Measurements from ENCODE around the gene NRDC.

NRDC gene

DNA sequence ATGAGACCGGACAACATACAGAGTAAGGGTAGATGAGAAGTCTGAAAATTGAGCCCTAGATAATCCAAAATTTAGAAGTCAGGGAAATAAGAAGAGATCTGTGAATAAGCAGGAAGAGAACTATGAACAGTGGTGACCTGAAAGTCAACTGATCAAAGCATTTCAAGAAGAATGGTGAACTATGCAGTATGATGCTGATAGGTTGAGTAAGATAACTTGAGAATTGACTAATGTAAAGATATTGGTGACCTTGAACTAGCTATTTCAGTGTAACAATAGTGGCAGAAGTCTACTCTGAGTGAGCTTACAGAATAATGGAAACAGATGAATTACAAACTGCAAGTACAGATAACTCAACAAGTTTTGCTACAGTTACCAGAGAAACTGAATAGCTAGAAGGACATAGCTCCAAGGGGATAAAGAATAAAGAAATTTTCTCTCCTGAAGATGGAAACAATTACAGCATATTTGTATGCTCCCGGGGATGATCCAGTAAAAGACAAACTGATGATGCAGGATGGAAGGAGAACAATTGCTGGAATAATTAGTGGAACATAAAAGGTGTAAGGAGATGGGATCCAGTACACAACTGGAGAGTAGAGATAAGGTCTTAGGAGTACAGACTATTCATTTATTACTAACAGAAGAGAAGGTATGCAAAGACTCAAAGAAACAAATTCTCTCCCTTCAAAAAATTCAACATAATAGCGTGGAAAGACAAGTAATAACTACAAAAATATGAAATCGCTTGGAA lies 10.9 kb downstream of the NRDC start:
- peaks cover 2% of the 10 kb centered on the region for H3K36me3 ChIP-seq (ENCODE audit: control insufficient read depth, insufficient read depth, low read length)
- no peak overlapping the region for H3K4me3 ChIP-seq (replicated peaks; ENCODE audit: low read depth, low read length)
- TF ChIP-seq, protein P1, sequence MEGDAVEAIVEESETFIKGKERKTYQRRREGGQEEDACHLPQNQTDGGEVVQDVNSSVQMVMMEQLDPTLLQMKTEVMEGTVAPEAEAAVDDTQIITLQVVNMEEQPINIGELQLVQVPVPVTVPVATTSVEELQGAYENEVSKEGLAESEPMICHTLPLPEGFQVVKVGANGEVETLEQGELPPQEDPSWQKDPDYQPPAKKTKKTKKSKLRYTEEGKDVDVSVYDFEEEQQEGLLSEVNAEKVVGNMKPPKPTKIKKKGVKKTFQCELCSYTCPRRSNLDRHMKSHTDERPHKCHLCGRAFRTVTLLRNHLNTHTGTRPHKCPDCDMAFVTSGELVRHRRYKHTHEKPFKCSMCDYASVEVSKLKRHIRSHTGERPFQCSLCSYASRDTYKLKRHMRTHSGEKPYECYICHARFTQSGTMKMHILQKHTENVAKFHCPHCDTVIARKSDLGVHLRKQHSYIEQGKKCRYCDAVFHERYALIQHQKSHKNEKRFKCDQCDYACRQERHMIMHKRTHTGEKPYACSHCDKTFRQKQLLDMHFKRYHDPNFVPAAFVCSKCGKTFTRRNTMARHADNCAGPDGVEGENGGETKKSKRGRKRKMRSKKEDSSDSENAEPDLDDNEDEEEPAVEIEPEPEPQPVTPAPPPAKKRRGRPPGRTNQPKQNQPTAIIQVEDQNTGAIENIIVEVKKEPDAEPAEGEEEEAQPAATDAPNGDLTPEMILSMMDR (IDR thresholded peaks at IDR 0.05; ENCODE audit: insufficient read depth, low read length, poor library complexity, severe bottlenecking), result no peak
- no peaks in the 10 kb centered on the region for H3K27me3 ChIP-seq (replicated peaks; ENCODE audit: control insufficient read depth, insufficient read depth, low read length)
- no peak for DNase-seq (ENCODE audit: extremely low read depth, insufficient read length)

- Histone ChIP-seq H3K27me3 (replicated peaks; ENCODE audit: control insufficient read depth, insufficient read depth, low read length) (no peaks in the 10 kb centered on the region), H3K4me3 (replicated peaks; ENCODE audit: low read depth, low read length) (no peak overlapping the region), H3K36me3 (ENCODE audit: control insufficient read depth, insufficient read depth, low read length) (peaks cover 2% of the 10 kb centered on the region; the same call in 1 of the 2 replicates)
- TF ChIP-seq, protein P1 (IDR thresholded peaks at IDR 0.05; ENCODE audit: insufficient read depth, low read length, poor library complexity, severe bottlenecking), result no peak
- peak; percentile 32 for DNase-seq (ENCODE audit: extremely low read depth, insufficient read length)
These were observed 15.1 kb downstream of the NRDC start for GRCh38 chr1:51863384-51863783.

GRCh38 chr1:51861669-51862068 lies 16.9 kb downstream of the NRDC start:
- Histone ChIP-seq H3K27me3 (replicated peaks; ENCODE audit: control insufficient read depth, insufficient read depth, low read length) (no peaks in the 10 kb centered on the region), H3K4me3 (replicated peaks; ENCODE audit: low read depth, low read length) (no peak overlapping the region)
- TF ChIP-seq, protein P1 (IDR thresholded peaks at IDR 0.05; ENCODE audit: insufficient read depth, low read length, poor library complexity, severe bottlenecking), result no peak

GRCh38 chr1:51859735-51860134 lies 18.8 kb downstream of the NRDC start:
- Histone ChIP-seq H3K4me3 (replicated peaks; ENCODE audit: low read depth, low read length) (no peak overlapping the region), H3K36me3 (ENCODE audit: control insufficient read depth, insufficient read depth, low read length) (peaks cover 2% of the 10 kb centered on the region; the same call in 1 of the 2 replicates), H3K27me3 (replicated peaks; ENCODE audit: control insufficient read depth, insufficient read depth, low read length) (no peaks in the 10 kb centered on the region)
- TF ChIP-seq, protein P1 (IDR thresholded peaks at IDR 0.05; ENCODE audit: insufficient read depth, low read length, poor library complexity, severe bottlenecking), result no peak
- DNase-seq (ENCODE audit: extremely low read depth, insufficient read length), result no peak

More at GRCh38 chr1:51861669-51862068, 16.9 kb downstream of the NRDC start:
- peaks cover 2% of the 10 kb centered on the region; the same call in 1 of the 2 replicates for H3K36me3 ChIP-seq (ENCODE audit: control insufficient read depth, insufficient read depth, low read length)
- no peak for DNase-seq (ENCODE audit: extremely low read depth, insufficient read length)

DNA sequence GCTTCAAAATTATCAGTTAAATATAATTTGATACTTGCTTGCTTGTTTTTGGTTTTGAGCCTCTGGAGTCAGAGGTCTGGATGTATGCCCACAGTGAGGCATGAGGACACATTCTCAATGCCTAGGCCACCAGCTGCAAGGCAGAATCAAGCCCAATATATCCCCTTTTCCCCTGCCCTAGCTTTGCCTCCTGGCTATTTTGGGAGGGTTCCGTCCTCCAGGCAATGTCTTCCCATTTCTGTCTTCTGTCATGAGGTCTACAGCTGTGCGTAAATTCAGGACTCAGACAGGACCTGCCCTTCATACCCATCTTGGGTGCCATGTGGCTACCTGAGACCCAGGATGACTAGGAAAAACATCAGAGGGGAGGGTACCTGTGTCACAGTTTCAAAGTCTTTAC lies 19.2 kb downstream of the NRDC start:
- no peak overlapping the region for H3K4me3 ChIP-seq (replicated peaks; ENCODE audit: low read depth, low read length)
- TF ChIP-seq, protein P1 (IDR thresholded peaks at IDR 0.05; ENCODE audit: insufficient read depth, low read length, poor library complexity, severe bottlenecking), result no peak
- DNase-seq (ENCODE audit: extremely low read depth, insufficient read length), result no peak
- H3K27me3 ChIP-seq (replicated peaks; ENCODE audit: control insufficient read depth, insufficient read depth, low read length), result no peaks in the 10 kb centered on the region
- H3K36me3 ChIP-seq (ENCODE audit: control insufficient read depth, insufficient read depth, low read length), result peaks cover 2% of the 10 kb centered on the region; the same call in 1 of the 2 replicates

Data from GM06990 (cell line).